HG02840 (cell line): Measurements from ENCODE around the gene PTTG1IP.

ENCODE experiments used
- ATAC-seq: cut with Tn5 transposase; IDR thresholded peaks from one replicate; pipeline ENCODE4 v1.9.1; 2021; ENCODE audit warnings: mild to moderate bottlenecking, moderate library complexity, moderate number of reproducible peaks; ENCODE audit not compliant: unreplicated experiment, low FRiP score

PTTG1IP gene

DNA sequence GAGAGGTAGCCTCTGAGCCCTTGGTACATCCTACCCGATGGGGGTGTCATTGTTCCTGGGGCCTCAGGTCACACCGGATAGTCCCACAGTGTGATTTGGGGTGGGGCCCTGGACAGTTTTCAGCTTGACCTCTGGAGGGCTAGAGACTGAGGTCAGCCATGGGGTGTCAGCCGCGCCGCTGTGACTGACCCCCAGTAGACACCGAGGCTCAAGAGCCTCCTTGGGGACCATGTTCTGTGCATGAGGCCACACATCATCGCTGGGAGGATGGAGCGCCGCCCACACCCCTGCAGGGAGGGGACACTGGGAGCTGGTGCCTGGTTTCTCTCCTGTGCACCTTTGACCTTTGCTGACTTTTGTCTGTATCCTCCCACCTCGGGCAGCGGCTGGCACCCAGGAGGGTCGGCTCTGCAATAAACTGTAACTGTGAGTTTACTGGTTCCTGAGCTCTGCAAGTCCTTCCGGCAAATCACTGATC is 24.6 kb upstream of the PTTG1IP start:
- no peak for ATAC-seq

- ATAC-seq: no peak
Measured at GRCh38 chr21:44897326-44898010, 24.0 kb upstream of the PTTG1IP start.

GRCh38 chr21:44896561-44897286 is 23.2 kb upstream of the PTTG1IP start:
- no peak for ATAC-seq

GRCh38 chr21:44895859-44896258 is 22.4 kb upstream of the PTTG1IP start:
- no peak for ATAC-seq

DNA sequence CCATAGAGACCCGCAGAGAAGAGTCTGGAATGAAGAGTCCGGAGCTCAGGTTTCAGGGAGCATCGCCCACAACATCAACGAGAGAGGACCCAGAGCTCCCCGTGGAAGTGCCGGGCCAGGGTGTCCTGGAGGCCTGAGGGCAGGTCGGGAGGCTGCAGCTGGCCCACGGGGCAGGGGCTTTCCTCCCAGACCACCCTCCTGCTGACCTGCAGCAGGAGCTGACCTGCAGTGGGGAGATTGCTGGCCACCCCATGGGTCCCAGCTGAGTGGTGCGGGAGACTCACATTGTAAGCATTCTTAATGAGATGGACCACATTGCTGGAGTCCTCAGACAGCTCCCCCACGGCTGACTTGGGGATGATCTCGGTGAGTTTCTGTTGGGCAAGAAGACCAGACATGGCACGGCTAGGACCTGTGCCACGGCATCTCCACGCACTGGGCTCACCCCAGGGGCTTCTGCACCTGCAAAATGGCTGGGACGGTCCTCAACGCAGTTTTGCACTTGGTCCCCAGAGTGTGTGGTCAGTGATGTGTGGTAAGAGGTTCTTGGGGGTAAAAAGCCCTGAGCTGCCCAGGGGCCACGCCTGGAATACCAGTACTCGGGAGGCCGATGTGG is 21.3 kb upstream of the PTTG1IP start:
- no peak for ATAC-seq

- no peak for ATAC-seq
Measured at GRCh38 chr21:44893948-44894656, 20.6 kb upstream of the PTTG1IP start.

DNA sequence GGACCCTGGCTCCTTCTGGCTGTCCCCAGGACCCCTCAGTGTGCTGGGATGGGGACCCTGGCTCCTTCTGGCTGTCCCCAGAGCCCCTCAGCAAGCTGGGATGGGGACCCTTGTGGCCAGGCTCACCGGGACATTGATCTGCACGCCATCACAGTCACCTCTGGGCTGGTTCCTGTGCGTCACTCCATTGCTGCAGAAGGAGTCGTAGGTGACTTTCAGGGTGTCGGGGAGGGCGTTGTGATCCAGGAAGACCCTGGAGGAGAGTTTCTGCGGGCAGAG is 19.7 kb upstream of the PTTG1IP start:
- no peak for ATAC-seq

DNA sequence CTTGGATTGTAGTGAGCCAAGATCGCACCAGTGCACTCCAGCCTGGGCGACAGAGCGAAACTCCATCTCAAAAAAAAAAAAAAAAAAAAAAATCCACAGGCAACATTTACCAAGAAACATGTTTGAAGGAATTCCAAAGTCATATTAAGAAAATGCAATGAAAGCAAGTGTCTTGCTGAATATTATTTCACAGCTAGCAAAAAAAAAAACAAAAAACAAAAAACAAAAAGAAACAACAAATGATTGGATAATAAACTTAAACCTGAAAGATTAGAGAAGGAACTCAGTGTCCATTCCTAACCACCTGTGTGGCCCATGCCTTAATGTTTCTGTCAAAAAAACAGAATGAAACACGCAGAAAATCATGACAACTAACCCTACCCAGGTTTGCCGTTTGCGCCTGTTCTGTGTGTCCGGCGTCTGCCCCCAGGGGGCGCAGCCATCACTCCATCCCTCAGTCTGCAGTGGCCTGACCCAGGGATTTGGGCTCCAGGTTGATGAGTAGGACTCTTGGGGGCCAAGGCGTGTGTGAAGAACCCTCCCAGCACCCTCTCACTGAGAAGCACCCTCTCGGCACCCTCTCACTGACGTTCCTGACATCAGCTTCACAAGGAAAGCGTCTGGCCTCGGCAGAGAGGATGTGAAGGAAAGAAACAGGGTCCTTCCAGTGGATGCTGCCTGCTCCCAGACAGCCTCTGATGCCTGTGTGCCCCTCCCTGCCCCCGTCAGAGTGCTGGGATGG is 19.2 kb upstream of the PTTG1IP start:
- ATAC-seq: no peak

DNA sequence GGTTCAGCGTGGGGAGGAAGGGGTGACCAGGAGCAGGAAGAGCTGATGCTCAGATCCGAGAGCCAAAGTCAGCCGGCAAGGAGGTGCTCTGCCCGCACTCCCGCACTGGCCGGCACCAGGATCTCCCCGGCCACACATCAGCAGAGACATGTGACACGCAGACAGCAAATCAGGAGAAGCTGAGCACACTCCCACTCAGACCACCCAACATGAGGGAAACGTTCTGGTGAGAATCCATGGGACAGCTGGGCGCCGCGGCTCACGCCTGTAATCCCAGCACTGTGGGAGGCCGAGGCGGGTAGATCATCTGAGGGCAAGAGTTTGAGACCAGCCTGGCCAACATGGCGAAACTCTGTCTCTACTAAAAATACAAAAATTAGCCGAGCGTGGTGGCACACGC is 18.6 kb upstream of the PTTG1IP start:
- no peak for ATAC-seq

DNA sequence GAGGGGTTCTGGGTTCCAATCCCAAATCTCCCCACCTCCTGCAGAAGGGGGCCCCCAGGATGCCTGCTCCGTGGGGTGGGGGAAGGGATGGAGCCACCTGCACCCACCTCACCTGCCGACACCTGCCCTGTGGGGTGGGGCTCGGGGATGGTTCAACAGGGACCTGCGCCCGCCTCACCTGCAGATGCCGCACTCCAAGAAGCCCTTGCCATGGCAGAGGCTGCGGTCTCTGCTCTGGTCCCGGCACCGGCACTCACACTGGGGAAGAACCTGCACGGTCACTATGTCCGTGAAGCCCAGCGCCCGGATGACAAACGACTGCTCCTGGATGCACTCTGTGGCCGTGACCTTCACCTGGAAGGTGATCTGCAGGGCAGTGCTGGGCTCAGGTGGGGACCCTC is 18.1 kb upstream of the PTTG1IP start:
- no peak for ATAC-seq

DNA sequence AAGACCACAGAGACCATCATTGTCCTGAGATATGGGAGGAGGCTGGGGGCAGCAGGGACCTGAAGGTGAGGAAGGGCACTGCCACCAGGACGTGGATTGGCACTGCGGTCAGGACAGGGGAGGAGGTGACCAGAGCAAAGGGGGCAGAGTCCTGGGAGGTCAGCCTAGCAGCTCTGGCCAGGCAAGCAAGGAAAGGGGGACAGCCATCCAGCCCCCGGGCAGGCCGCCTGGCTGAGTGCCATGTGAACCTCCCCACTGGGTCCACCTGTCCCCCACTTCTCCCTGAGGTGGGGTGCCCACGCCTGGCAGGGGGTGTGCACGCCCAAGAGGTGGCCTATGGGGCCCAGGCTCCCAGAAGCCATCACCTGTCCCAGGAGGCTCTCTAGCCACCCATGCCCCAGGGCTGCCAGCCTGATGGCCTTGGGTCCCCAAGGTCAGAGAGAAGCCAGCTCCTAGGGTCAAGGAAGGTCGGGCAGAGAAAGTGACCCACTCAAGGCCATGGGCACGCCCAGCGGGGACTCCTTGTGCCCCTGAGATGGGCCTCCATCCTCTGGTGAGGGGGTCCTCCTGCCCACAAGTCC is 17.6 kb upstream of the PTTG1IP start:
- ATAC-seq: no peak

GRCh38 chr21:44890338-44890931 is 16.9 kb upstream of the PTTG1IP start:
- no peak for ATAC-seq

GRCh38 chr21:44889625-44890337 is 16.3 kb upstream of the PTTG1IP start:
- no peak for ATAC-seq

DNA sequence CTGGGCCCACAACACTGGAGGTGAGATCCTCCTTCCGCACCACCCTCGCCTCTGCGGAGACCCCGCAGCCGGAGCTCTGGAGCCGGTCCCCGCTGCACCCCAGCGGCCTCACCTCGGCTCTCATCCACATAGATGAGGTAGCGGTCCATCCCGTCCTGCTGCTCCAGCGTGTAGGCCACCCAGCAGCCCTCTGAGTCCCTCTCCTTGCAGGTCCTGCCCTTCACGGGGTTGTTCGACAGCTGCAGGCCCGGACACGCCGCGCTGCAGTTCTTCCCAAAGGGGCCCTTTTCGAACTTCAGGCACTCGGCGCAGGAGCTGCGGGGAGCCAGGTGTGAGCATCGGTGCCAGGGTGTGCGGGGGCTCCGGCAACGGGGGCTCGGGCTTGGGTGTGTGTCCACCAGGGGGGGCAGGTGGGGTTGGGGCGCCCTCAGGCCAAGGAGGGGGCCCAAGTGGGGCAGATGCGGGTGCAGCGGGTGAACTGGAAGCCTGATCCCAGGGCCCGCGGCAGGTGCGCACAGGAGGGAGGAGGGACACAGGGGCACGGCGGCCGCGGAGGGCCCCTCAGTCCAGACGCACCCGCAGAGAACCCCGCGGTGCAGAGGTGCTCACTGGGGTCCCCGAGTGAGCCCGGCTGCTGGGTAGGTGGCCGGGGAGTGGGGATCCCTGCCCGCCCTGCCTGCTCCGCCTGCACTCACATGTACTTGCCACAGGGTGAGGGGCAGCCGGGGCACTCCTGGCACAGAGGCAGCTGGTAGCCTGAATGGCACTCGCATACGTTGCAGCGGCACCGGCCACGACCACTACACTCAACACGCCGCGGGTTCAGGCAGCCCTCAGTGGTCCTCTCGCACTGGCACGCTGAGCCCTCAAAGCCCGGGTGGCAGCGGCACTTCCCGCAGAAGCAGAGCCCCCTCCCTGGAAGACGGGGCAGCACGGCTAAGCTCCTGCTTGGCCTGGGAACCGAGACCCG is 15.4 kb upstream of the PTTG1IP start:
- no peak for ATAC-seq

DNA sequence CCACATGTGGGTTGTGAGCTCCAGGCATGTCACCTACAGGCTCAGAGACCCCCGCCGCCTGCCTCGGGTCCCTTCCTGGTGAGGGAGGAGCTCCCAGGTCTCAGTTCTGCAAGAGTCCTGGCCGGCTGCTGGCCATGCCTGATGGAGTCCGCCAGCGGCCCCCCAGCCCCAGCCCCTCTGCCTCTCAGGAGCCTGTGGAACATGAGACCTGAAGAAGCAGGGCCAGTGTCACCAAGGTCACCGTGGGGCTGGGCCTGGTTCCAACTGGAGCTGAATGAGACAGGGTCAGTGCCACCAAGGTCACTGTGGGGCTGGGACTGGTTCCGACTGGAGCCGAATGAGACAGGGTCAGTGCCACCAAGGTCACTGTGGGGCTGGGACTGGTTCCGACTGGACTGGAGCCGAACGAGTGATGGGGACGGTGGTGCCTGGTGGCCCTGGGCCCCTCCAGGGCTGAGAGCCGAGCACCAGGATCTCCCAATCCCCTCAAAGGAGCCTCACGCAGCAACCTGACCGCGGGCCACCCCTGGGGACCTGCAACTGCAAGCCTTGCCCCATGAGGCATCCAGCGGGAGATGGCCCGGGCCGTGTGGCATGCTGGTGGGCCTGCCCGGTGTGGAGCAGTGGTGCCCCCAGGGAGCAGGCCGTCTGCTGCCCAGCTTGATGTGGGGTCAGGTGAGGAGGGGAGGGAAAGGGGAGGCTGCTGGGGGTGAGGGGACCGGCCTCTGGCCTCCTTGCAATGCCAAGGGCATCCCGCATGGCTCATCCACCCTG is 14.5 kb upstream of the PTTG1IP start:
- ATAC-seq: no peak

DNA sequence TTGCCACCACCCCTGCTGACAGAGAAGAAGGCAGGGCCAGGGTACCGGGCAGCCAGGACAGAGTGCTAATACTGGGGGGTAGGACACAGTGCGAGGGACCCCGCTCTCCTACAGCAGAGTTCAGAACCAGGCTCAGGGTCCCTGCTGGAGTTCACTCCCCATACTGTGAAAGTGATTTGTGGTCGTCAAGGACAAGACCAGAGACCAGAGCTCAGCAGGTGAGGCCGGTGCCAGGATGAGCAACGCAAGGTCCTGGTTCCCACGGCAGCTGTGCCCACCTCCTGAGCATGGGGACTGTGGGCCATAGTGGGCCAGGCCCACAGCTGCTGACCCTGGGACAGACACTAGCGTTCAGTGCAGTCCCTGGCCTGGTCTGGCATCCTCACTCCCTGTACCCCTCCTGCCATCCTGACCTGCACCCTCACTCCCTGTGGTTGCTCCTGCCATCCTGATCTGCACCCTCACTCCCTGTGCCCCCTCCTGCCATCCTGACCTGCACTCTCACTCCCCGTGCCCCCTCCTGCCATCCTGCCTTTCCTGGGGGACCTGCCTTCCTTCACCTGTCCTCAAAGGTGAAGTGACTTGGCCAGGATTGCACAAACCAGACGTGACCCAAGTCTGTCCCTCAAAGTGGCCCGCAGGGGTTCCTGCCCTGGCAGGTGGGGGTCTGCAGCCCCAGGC is 13.8 kb upstream of the PTTG1IP start:
- no peak for ATAC-seq
